Fibroblast of mammary gland (primary cell): ENCODE measurements around the gene ASB16.

Source experiments
- DNase-seq: peaks from one replicate; pipeline ENCODE4 v3.0.0-alpha.2; 2010; ENCODE audit warnings: low read depth
- H3K4me3 ChIP-seq: 2 replicates; pipeline ENCODE4 v1.5.1; 2011; ENCODE audit warnings: low read depth, mild to moderate bottlenecking, low read length, moderate library complexity; ENCODE audit not compliant: control insufficient read depth
- TF ChIP-seq, protein P1 (sequence below): conservative IDR thresholded peaks from 2 replicates; pipeline ENCODE4 v1.5.1; 2011; ENCODE audit warnings: low read depth, low read length, inconsistent platforms; ENCODE audit not compliant: control insufficient read depth, insufficient read depth

ASB16 gene

DNA sequence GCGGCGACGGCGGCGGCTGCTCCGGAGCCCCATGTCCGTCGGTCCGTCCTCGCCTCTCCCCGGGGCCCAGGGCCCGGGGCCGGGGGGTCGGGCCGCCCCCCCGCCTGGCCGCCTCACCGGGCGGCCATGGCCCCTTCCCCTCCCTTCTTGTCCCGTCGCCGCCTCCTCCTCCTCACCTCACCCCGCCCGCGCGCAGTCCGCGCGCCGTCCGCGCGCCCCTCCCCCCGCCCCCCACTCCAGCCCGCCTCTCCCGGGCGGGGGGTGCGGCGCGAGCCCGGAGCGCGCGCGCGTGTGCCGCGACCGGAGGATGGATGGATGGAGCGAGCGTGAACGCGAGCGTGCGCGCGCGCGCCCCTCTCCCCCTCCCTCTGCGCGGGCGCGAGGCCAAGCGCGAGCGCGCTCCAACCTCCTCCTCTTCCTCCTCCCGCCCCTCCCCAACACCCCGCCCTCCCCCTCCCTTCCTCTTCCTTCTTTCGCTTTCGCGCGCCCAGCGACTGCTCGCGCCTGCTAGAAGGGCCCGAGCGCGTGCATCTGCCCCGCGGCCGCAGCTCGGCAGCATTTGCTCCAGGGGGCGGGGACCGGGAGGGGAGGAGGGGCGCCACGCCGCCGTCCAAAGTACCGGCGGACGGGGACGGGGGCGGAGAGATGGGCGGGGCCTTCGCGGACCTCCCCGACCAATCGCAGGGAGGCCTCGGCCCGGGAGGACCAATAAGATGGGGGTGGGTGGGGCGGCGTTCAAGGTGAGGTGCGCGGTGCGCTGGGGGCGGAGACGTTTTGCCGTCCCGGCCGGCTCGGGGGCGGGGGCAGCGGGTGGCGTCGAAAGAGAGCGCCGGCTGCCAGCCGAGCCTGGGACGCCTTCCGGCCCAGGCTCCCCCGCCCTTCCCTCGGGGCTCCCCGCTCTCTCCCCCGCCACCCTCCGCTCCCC lies 29.3 kb downstream of the ASB16 start, which contains the start of gene ATXN7L3:
ATXN7L3 (minus strand) TSS at position 332 of the 925 bp plus-strand sequence. CDS start 1,814 bp downstream, outside the sequence.
- DNase-seq = peak; percentile 96
- peak within 1 kb of the TSS; percentile 76 for H3K4me3 ChIP-seq
- TF ChIP-seq, protein P1, sequence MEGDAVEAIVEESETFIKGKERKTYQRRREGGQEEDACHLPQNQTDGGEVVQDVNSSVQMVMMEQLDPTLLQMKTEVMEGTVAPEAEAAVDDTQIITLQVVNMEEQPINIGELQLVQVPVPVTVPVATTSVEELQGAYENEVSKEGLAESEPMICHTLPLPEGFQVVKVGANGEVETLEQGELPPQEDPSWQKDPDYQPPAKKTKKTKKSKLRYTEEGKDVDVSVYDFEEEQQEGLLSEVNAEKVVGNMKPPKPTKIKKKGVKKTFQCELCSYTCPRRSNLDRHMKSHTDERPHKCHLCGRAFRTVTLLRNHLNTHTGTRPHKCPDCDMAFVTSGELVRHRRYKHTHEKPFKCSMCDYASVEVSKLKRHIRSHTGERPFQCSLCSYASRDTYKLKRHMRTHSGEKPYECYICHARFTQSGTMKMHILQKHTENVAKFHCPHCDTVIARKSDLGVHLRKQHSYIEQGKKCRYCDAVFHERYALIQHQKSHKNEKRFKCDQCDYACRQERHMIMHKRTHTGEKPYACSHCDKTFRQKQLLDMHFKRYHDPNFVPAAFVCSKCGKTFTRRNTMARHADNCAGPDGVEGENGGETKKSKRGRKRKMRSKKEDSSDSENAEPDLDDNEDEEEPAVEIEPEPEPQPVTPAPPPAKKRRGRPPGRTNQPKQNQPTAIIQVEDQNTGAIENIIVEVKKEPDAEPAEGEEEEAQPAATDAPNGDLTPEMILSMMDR = no peak

DNA sequence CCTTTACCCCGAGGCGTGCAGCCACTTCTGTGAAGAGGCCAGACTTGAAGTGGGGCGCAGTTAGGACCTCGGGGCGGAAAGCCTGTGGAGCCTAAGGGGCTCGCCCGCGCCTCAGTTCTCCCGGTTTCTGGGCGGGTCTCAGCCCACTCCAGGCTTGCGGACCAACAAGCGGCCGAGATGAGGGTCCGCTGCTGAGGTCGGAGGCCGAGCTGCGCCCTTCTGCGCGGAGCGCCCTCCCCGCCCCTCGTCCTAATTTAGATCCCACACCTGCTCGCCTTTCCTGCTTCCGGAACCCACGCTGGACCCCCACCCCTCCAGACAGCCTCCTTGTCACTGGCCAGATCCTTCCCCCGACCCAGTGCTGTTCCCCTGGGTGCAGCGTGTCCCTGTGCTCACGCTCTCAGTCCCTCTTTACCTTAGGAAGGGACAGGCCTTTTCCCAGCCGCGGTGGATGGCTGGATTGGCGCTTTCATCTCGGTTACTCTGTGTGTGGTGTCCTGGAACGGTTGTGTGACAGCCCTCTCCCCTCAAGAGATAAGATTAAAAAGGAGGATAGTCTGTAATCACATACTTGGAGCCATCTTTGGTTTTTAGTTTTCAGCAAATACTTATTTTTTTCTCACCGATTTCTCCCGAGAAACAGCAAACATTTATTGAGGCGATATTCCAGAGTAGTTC lies 30.1 kb downstream of the ASB16 start:
- peak overlapping the region; percentile 66 for H3K4me3 ChIP-seq
- DNase-seq = no peak
- TF ChIP-seq, protein P1 = no peak

DNA sequence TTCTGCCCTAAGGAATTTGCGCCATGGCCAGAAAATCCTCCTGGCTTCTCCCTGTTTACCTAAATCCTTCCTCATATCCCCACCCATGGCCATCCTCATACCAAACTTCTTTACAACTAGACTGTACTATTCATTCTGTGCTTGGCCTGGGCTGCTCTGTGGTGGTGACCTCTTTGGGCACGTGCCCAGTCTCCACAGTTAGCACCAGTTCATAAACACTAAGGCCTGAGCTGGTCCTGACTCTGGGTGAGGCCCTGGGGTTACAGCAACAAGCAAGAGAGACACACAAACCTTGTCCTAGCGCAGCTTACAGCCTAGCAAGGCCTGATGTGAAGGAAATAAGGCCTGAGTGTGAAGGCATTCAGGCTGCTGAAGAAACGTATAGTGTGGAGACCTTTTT lies 32.3 kb downstream of the ASB16 start:
- DNase-seq = no peak
- no peak overlapping the region for H3K4me3 ChIP-seq
- TF ChIP-seq, protein P1 = no peak

DNA sequence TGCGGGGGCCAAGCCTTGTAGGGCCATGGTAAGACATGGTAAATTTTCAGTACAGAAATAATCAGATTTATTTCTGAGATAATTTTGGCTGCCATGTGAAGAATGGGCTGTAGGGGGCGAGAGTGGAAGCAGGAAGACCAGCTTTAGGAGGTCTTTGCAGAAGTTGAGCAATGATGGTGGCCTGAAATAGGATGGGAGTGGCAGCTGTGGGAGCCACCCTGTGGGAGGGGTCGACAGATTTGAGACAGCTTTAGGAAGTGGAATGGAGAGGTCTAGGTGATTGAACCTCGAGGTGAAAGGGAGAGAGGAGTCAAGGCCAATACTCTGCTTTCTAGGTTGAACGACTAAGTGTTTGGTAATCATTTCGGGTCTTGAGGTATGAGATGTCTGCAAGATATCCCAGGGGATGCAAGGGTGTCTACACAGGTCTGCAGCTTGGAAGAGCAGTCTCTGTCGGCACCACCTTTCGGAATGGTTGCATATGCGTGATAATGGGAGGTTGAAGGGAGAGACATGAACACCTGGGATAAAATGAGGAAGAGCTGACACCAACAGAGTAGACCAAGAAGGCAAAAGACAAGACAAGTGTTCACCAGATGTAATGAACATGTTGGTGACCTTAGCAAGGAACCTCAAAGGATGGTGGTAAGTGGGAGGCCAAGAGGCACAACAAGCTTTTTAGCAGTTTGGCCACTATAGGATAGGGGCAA lies 33.4 kb downstream of the ASB16 start:
- TF ChIP-seq, protein P1 = peak; percentile 85
- H3K4me3 ChIP-seq = no peak overlapping the region
- peak; percentile 66 for DNase-seq

DNA sequence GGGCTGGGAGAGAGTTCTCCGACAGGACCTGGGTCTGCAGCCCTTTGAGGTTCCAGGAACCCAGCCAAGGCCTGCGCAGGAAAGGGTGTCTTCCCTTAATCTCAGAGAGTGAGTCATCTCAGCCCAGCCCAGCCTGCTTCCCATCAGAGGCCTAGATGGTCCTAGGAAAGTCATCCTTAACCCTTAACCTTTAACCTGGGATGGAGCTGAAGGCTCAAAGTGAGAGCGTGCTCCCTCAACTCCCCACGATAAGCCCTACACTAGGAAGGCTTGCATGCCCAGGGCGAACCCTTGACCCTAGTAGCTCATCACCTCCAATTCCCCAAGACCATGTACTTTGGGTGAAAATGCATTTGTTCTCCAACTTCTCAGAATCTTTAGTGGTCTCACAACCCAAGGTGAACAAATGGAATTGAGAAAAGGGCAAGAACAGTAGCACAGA lies 34.0 kb downstream of the ASB16 start:
- no peak overlapping the region for H3K4me3 ChIP-seq
- TF ChIP-seq, protein P1 = no peak
- peak; percentile 82 for DNase-seq

DNA sequence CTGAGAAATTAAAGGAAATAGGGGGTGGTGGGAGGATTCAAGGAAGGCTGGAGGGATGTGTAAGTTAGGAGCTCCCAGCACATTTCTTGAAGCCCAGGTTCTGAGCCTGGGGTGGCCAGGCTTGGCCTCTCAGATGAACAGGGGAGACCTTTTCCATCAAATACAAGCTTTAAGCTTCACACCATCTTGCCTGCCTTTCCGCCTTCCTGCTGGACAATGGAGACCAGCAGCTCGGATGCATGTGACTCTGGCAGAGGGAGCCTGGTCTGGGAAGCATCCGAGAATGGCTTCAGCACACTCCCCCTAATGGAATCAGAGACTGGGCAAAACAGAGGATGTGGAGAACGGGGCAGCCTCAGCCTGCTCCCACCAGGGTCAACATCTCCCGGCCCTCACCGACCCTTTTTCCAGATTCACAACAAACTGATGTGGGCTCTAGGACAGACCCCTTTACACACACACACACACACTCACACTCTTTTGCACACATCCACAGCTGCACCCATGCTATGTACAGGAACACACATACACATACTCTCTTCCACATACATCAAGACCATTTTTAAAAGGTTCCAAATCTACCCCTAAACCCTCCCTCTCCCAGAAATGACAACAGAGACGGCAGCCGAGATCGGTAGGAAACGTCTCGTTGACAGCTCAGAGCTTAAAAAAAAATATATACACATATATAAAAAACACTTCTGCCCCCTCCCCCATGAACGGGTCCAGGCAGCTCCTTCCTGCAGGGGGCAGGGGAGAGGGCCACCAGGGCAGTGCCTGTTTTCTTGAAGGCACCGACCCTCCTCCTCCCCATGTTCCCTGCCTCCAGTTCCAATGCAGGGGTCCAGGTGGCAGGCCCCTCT lies 35.7 kb downstream of the ASB16 start:
- TF ChIP-seq, protein P1 = peak; percentile 19
- H3K4me3 ChIP-seq = no peak overlapping the region
- no peak for DNase-seq
